Ovary (tissue), 3 donors: ENCODE data around the gene TMEM74B.

ENCODE experiments used
- EP300 ChIP-seq: sonication (generic); formaldehyde crosslinking; IDR thresholded peaks from one replicate; pipeline ENCODE4 v1.6.1; 2017; ENCODE audit warnings: antibody characterized with exemption
- POLR2A ChIP-seq: fragments of 450-650 bp; IDR thresholded peaks from one replicate; pipeline ENCODE4 v1.6.1; 2017; ENCODE audit warnings: antibody characterized with exemption, mild to moderate bottlenecking, moderate library complexity
- TF ChIP-seq, protein P1 (sequence below), 3 donors: fragments of 450-650 bp in 2 of 3; fragments of 200-600 bp in 1 of 3; IDR thresholded peaks; one replicate each; pipeline versions ENCODE4 v1.5.1 to v1.8.0; 2016 to 2022; ENCODE audit warnings: antibody characterized with exemption in 3 of 3, mild to moderate bottlenecking in 1 of 3
- donor health status: DM: no; HTN: no; CAD: no.

- TF ChIP-seq, protein P1, sequence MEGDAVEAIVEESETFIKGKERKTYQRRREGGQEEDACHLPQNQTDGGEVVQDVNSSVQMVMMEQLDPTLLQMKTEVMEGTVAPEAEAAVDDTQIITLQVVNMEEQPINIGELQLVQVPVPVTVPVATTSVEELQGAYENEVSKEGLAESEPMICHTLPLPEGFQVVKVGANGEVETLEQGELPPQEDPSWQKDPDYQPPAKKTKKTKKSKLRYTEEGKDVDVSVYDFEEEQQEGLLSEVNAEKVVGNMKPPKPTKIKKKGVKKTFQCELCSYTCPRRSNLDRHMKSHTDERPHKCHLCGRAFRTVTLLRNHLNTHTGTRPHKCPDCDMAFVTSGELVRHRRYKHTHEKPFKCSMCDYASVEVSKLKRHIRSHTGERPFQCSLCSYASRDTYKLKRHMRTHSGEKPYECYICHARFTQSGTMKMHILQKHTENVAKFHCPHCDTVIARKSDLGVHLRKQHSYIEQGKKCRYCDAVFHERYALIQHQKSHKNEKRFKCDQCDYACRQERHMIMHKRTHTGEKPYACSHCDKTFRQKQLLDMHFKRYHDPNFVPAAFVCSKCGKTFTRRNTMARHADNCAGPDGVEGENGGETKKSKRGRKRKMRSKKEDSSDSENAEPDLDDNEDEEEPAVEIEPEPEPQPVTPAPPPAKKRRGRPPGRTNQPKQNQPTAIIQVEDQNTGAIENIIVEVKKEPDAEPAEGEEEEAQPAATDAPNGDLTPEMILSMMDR (IDR thresholded peaks at IDR 0.05), result no peak
- TF ChIP-seq EP300, result no peak
- TF ChIP-seq POLR2A, result no peak
Measured at GRCh38 chr20:1165521-1165920, 19.3 kb downstream of the TMEM74B start.
